Spleen (tissue), 7 donors: ENCODE data around the gene C19orf12.

Experiments used
- POLR2A ChIP-seq, 3 donors: fragments of 450-650 bp; IDR thresholded peaks; one replicate each; pipeline ENCODE4 v1.5.1; 2017; ENCODE audit warnings: antibody characterized with exemption in 3 of 3, mild to moderate bottlenecking in 1 of 3
- TF ChIP-seq, protein P1 (sequence below), 11 experiments: fragments of 200-600 bp in 7 of 11; fragments of 450-650 bp in 4 of 11; sonication (generic) in 4 of 11; IDR thresholded peaks in 8 of 11; conservative IDR thresholded peaks in 3 of 11; 1 replicate in 7 of 11; 2 replicates in 4 of 11; pipeline versions ENCODE4 v1.4.0 to v1.8.0; 2016 to 2021; ENCODE audit warnings: antibody characterized with exemption in 11 of 11, inconsistent platforms in 4 of 11, mild to moderate bottlenecking in 1 of 11
- donor health status: DM: no; HTN: no; CAD: no; lungs with moderate emphysema.
- donor health status: DM: no; HTN: no; CAD: no.
- donor health status: DM: no; HTN: no; CAD: no.

GRCh38 chr19:29745253-29745652 lies 30.2 kb upstream of the C19orf12 start:
- TF ChIP-seq POLR2A (IDR thresholded peaks at IDR 0.05): no peak
- TF ChIP-seq, protein P1, sequence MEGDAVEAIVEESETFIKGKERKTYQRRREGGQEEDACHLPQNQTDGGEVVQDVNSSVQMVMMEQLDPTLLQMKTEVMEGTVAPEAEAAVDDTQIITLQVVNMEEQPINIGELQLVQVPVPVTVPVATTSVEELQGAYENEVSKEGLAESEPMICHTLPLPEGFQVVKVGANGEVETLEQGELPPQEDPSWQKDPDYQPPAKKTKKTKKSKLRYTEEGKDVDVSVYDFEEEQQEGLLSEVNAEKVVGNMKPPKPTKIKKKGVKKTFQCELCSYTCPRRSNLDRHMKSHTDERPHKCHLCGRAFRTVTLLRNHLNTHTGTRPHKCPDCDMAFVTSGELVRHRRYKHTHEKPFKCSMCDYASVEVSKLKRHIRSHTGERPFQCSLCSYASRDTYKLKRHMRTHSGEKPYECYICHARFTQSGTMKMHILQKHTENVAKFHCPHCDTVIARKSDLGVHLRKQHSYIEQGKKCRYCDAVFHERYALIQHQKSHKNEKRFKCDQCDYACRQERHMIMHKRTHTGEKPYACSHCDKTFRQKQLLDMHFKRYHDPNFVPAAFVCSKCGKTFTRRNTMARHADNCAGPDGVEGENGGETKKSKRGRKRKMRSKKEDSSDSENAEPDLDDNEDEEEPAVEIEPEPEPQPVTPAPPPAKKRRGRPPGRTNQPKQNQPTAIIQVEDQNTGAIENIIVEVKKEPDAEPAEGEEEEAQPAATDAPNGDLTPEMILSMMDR (IDR thresholded peaks at IDR 0.05 in 8 of 11, conservative IDR thresholded peaks at IDR 0.05 in 3 of 11): no peak
